GM21360 (cell line): ENCODE data around the gene RHAG.
"Not testable (repeated sequence)": the region's sequence is repeated elsewhere in the genome, so short reads cannot be mapped to it uniquely, and the experiment has no call there.

Source experiments
- ATAC-seq: cut with Tn5 transposase; IDR thresholded peaks from one replicate; pipeline ENCODE4 v1.9.1; 2021; ENCODE audit warnings: mild to moderate bottlenecking, moderate library complexity; ENCODE audit not compliant: unreplicated experiment

The RHAG gene

GRCh38 chr6:49635978-49636712, 494 bp downstream of the RHAG start:
- ATAC-seq, result no peak

GRCh38 chr6:49635480-49635879, 1.2 kb downstream of the RHAG start:
- ATAC-seq, result no peak

- ATAC-seq, result no peak
Measured at GRCh38 chr6:49634836-49635218, 1.8 kb downstream of the RHAG start.

- no peak for ATAC-seq
Measured at GRCh38 chr6:49634092-49634835, 2.4 kb downstream of the RHAG start.

- no peak for ATAC-seq
Measured at GRCh38 chr6:49633541-49633940, 3.1 kb downstream of the RHAG start.

- ATAC-seq, result no peak
Measured at GRCh38 chr6:49632727-49633126, 3.9 kb downstream of the RHAG start.

- not testable (repeated sequence) for ATAC-seq
Measured at GRCh38 chr6:49629485-49630088, 7.1 kb downstream of the RHAG start.

GRCh38 chr6:49626811-49627210, 9.8 kb downstream of the RHAG start:
- no peak for ATAC-seq

- no peak for ATAC-seq
Measured at GRCh38 chr6:49618257-49618656, 18.4 kb downstream of the RHAG start.

GRCh38 chr6:49614144-49614543, 22.5 kb downstream of the RHAG start:
- not testable (repeated sequence) for ATAC-seq

- ATAC-seq, result no peak
Measured at GRCh38 chr6:49609285-49609684, 27.4 kb downstream of the RHAG start.

GRCh38 chr6:49608275-49608674, 28.4 kb downstream of the RHAG start:
- ATAC-seq, result not testable (repeated sequence)

- ATAC-seq, result peak; percentile 11
Measured at GRCh38 chr6:49607391-49607982, 29.2 kb downstream of the RHAG start.

- peak; percentile 96 for ATAC-seq
Measured at GRCh38 chr6:49606721-49607390, 29.8 kb downstream of the RHAG start.

GRCh38 chr6:49604080-49604479, 32.6 kb downstream of the RHAG start:
- not testable (repeated sequence) for ATAC-seq

- not testable (repeated sequence) for ATAC-seq
Measured at GRCh38 chr6:49587262-49587661, 49.4 kb downstream of the RHAG start.

GRCh38 chr6:49582529-49582928, 54.1 kb downstream of the RHAG start:
- ATAC-seq, result no peak

GRCh38 chr6:49579649-49580048, 57.0 kb downstream of the RHAG start:
- no peak for ATAC-seq

- ATAC-seq, result no peak
Measured at GRCh38 chr6:49576618-49577017, 60.0 kb downstream of the RHAG start.

- ATAC-seq, result no peak
Measured at GRCh38 chr6:49570474-49571079, 66.1 kb downstream of the RHAG start.

- no peak for ATAC-seq
Measured at GRCh38 chr6:49565855-49566254, 70.8 kb downstream of the RHAG start.
